ENCODE measurements around the gene TRERF1. TPM values are rescaled to one million over a fixed set of nuclear protein-coding genes. Genes with fewer than 3 reads are reported as not detected.

Gene TRERF1
- total RNA-seq, 1 donor = 9.8 TPM

GRCh38 chr6:42257614-42258013 lies 194.1 kb downstream of the TRERF1 start:
- H3K4me1 ChIP-seq (ENCODE audit: insufficient read depth, low read length) = no peaks in the 10 kb centered on the region
- no peaks in the 10 kb centered on the region for H3K9me3 ChIP-seq (ENCODE audit: low read depth, low read length)
- no peaks in the 10 kb centered on the region for H3K27me3 ChIP-seq (ENCODE audit: insufficient read depth, low read length)
- no peak overlapping the region for H3K4me3 ChIP-seq (ENCODE audit: low read length)

- Histone ChIP-seq H3K27me3 (ENCODE audit: insufficient read depth, low read length) (no peaks in the 10 kb centered on the region), H3K4me1 (ENCODE audit: insufficient read depth, low read length) (no peaks in the 10 kb centered on the region), H3K4me3 (ENCODE audit: low read length) (no peak overlapping the region), H3K9me3 (ENCODE audit: low read depth, low read length) (no peaks in the 10 kb centered on the region)
Observed at GRCh38 chr6:42257063-42257462, 194.7 kb downstream of the TRERF1 start.

GRCh38 chr6:42255050-42255449 lies 196.7 kb downstream of the TRERF1 start:
- Histone ChIP-seq H3K27me3 (ENCODE audit: insufficient read depth, low read length) (no peaks in the 10 kb centered on the region), H3K4me3 (ENCODE audit: low read length) (no peak overlapping the region), H3K9me3 (ENCODE audit: low read depth, low read length) (no peaks in the 10 kb centered on the region), H3K4me1 (ENCODE audit: insufficient read depth, low read length) (no peaks in the 10 kb centered on the region)

GRCh38 chr6:42254505-42254904 lies 197.2 kb downstream of the TRERF1 start:
- H3K4me3 ChIP-seq (ENCODE audit: low read length) = no peak overlapping the region
- no peaks in the 10 kb centered on the region for H3K4me1 ChIP-seq (ENCODE audit: insufficient read depth, low read length)
- H3K9me3 ChIP-seq (ENCODE audit: low read depth, low read length) = no peaks in the 10 kb centered on the region
- no peaks in the 10 kb centered on the region for H3K27me3 ChIP-seq (ENCODE audit: insufficient read depth, low read length)

GRCh38 chr6:42251911-42252637 lies 199.7 kb downstream of the TRERF1 start:
- Histone ChIP-seq H3K4me1 (ENCODE audit: insufficient read depth, low read length) (no peaks in the 10 kb centered on the region), H3K9me3 (ENCODE audit: low read depth, low read length) (no peaks in the 10 kb centered on the region), H3K27me3 (ENCODE audit: insufficient read depth, low read length) (no peaks in the 10 kb centered on the region), H3K4me3 (ENCODE audit: low read length) (no peak overlapping the region)

GRCh38 chr6:42251500-42251899 lies 200.2 kb downstream of the TRERF1 start:
- Histone ChIP-seq H3K27me3 (ENCODE audit: insufficient read depth, low read length) (no peaks in the 10 kb centered on the region), H3K9me3 (ENCODE audit: low read depth, low read length) (no peaks in the 10 kb centered on the region)

GRCh38 chr6:42250274-42250931 lies 201.3 kb downstream of the TRERF1 start:
- no peaks in the 10 kb centered on the region for H3K27me3 ChIP-seq (ENCODE audit: insufficient read depth, low read length)
- no peaks in the 10 kb centered on the region for H3K9me3 ChIP-seq (ENCODE audit: low read depth, low read length)
- no peak overlapping the region for H3K4me3 ChIP-seq (ENCODE audit: low read length)
- no peaks in the 10 kb centered on the region for H3K4me1 ChIP-seq (ENCODE audit: insufficient read depth, low read length)

More at GRCh38 chr6:42251500-42251899, 200.2 kb downstream of the TRERF1 start:
- Histone ChIP-seq H3K4me3 (ENCODE audit: low read length) (no peak overlapping the region), H3K4me1 (ENCODE audit: insufficient read depth, low read length) (no peaks in the 10 kb centered on the region)

- Histone ChIP-seq H3K27me3 (ENCODE audit: insufficient read depth, low read length) (no peaks in the 10 kb centered on the region), H3K4me1 (ENCODE audit: insufficient read depth, low read length) (no peaks in the 10 kb centered on the region), H3K4me3 (ENCODE audit: low read length) (no peak overlapping the region), H3K9me3 (ENCODE audit: low read depth, low read length) (no peaks in the 10 kb centered on the region)
Observed at GRCh38 chr6:42249279-42249678, 202.4 kb downstream of the TRERF1 start.

- Histone ChIP-seq H3K9me3 (ENCODE audit: low read depth, low read length) (no peaks in the 10 kb centered on the region), H3K27me3 (ENCODE audit: insufficient read depth, low read length) (no peaks in the 10 kb centered on the region), H3K4me1 (ENCODE audit: insufficient read depth, low read length) (no peaks in the 10 kb centered on the region), H3K4me3 (ENCODE audit: low read length) (no peak overlapping the region)
Observed at GRCh38 chr6:42243046-42243445, 208.7 kb downstream of the TRERF1 start.

- Histone ChIP-seq H3K4me3 (ENCODE audit: low read length) (no peak overlapping the region), H3K27me3 (ENCODE audit: insufficient read depth, low read length) (no peaks in the 10 kb centered on the region), H3K9me3 (ENCODE audit: low read depth, low read length) (no peaks in the 10 kb centered on the region), H3K4me1 (ENCODE audit: insufficient read depth, low read length) (no peaks in the 10 kb centered on the region)
Observed at GRCh38 chr6:42241915-42242314, 209.8 kb downstream of the TRERF1 start.

GRCh38 chr6:42239736-42240375 lies 211.9 kb downstream of the TRERF1 start:
- Histone ChIP-seq H3K4me3 (ENCODE audit: low read length) (no peak overlapping the region), H3K9me3 (ENCODE audit: low read depth, low read length) (no peaks in the 10 kb centered on the region), H3K27me3 (ENCODE audit: insufficient read depth, low read length) (no peaks in the 10 kb centered on the region), H3K4me1 (ENCODE audit: insufficient read depth, low read length) (no peaks in the 10 kb centered on the region)

- no peaks in the 10 kb centered on the region for H3K4me1 ChIP-seq (ENCODE audit: insufficient read depth, low read length)
- H3K27me3 ChIP-seq (ENCODE audit: insufficient read depth, low read length) = no peaks in the 10 kb centered on the region
- H3K9me3 ChIP-seq (ENCODE audit: low read depth, low read length) = no peaks in the 10 kb centered on the region
- H3K4me3 ChIP-seq (ENCODE audit: low read length) = no peak overlapping the region
Observed at GRCh38 chr6:42239333-42239732, 212.4 kb downstream of the TRERF1 start.

GRCh38 chr6:42237857-42238256 lies 213.9 kb downstream of the TRERF1 start:
- Histone ChIP-seq H3K9me3 (ENCODE audit: low read depth, low read length) (no peaks in the 10 kb centered on the region), H3K27me3 (ENCODE audit: insufficient read depth, low read length) (no peaks in the 10 kb centered on the region), H3K4me1 (ENCODE audit: insufficient read depth, low read length) (no peaks in the 10 kb centered on the region), H3K4me3 (ENCODE audit: low read length) (no peak overlapping the region)

- H3K27me3 ChIP-seq (ENCODE audit: insufficient read depth, low read length) = no peaks in the 10 kb centered on the region
Observed at GRCh38 chr6:42236682-42237473, 214.8 kb downstream of the TRERF1 start.

GRCh38 chr6:42236030-42236429 lies 215.7 kb downstream of the TRERF1 start:
- H3K4me1 ChIP-seq (ENCODE audit: insufficient read depth, low read length) = no peaks in the 10 kb centered on the region
- H3K27me3 ChIP-seq (ENCODE audit: insufficient read depth, low read length) = no peaks in the 10 kb centered on the region
- no peak overlapping the region for H3K4me3 ChIP-seq (ENCODE audit: low read length)
- no peaks in the 10 kb centered on the region for H3K9me3 ChIP-seq (ENCODE audit: low read depth, low read length)

More at GRCh38 chr6:42236682-42237473, 214.8 kb downstream of the TRERF1 start:
- no peaks in the 10 kb centered on the region for H3K9me3 ChIP-seq (ENCODE audit: low read depth, low read length)
- H3K4me1 ChIP-seq (ENCODE audit: insufficient read depth, low read length) = no peaks in the 10 kb centered on the region
- no peak overlapping the region for H3K4me3 ChIP-seq (ENCODE audit: low read length)

Data from mononuclear cell (primary cell).